ENCODE results near the gene RPS6KA2. TPM values are rescaled to one million over a fixed set of nuclear protein-coding genes. Genes with fewer than 3 reads are reported as not detected.

Gene RPS6KA2
- total RNA-seq, 3 donors from 2014 or later = 23.7 to 124 (median 56.4) TPM

GRCh38 chr6:166454692-166455515, 172.1 kb downstream of the RPS6KA2 start:
- intact Hi-C loops (cut with DNase I; ENCODE audit: low total_unique reads) = no loop called here
- no peak for DNase-seq (ENCODE audit: low spot score in 2 of 2)
- Histone ChIP-seq H3K27me3 (no peaks in the 10 kb centered on the region), H3K36me3 (no peaks in the 10 kb centered on the region), H3K4me1 (no peaks in the 10 kb centered on the region), H3K4me3 (no peak overlapping the region), H3K9me3 (peaks cover 0 to 8% of the 10 kb centered on the region in 2 donors), H3K27ac (no peak overlapping the region)
- TF ChIP-seq, protein P1, sequence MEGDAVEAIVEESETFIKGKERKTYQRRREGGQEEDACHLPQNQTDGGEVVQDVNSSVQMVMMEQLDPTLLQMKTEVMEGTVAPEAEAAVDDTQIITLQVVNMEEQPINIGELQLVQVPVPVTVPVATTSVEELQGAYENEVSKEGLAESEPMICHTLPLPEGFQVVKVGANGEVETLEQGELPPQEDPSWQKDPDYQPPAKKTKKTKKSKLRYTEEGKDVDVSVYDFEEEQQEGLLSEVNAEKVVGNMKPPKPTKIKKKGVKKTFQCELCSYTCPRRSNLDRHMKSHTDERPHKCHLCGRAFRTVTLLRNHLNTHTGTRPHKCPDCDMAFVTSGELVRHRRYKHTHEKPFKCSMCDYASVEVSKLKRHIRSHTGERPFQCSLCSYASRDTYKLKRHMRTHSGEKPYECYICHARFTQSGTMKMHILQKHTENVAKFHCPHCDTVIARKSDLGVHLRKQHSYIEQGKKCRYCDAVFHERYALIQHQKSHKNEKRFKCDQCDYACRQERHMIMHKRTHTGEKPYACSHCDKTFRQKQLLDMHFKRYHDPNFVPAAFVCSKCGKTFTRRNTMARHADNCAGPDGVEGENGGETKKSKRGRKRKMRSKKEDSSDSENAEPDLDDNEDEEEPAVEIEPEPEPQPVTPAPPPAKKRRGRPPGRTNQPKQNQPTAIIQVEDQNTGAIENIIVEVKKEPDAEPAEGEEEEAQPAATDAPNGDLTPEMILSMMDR (IDR thresholded peaks at IDR 0.05) = no peak
- TF ChIP-seq POLR2AphosphoS5 (IDR thresholded peaks at IDR 0.05) (no peak), POLR2A (IDR thresholded peaks at IDR 0.05) (no peak)

- TF ChIP-seq, protein P1 (IDR thresholded peaks at IDR 0.05) = no peak
- TF ChIP-seq POLR2AphosphoS5 (IDR thresholded peaks at IDR 0.05) (no peak), POLR2A (IDR thresholded peaks at IDR 0.05) (no peak)
- H3K36me3 ChIP-seq = no peaks in the 10 kb centered on the region
Measured at GRCh38 chr6:166453651-166454050, 173.4 kb downstream of the RPS6KA2 start.

GRCh38 chr6:166450167-166450873, 176.7 kb downstream of the RPS6KA2 start:
- Histone ChIP-seq H3K9me3 (no peaks in the 10 kb centered on the region), H3K27me3 (no peaks in the 10 kb centered on the region), H3K36me3 (no peaks in the 10 kb centered on the region), H3K4me3 (no peak overlapping the region), H3K27ac (no peak overlapping the region), H3K4me1 (no peaks in the 10 kb centered on the region)
- no peak for TF ChIP-seq POLR2AphosphoS5 (IDR thresholded peaks at IDR 0.05)
- TF ChIP-seq, protein P1 (IDR thresholded peaks at IDR 0.05) = no peak
- intact Hi-C loops (cut with DNase I; ENCODE audit: low total_unique reads) = no loop called here
- DNase-seq (ENCODE audit: low spot score in 2 of 2) = no peak

More at GRCh38 chr6:166453651-166454050, 173.4 kb downstream of the RPS6KA2 start:
- Histone ChIP-seq H3K4me1 (no peaks in the 10 kb centered on the region), H3K4me3 (no peak overlapping the region), H3K27me3 (no peaks in the 10 kb centered on the region), H3K9me3 (peaks cover 0 to 8% of the 10 kb centered on the region in 2 donors), H3K27ac (no peak overlapping the region)
- DNase-seq (ENCODE audit: low spot score in 2 of 2) = no peak
- intact Hi-C loops (cut with DNase I; ENCODE audit: low total_unique reads) = no loop called here

DNA sequence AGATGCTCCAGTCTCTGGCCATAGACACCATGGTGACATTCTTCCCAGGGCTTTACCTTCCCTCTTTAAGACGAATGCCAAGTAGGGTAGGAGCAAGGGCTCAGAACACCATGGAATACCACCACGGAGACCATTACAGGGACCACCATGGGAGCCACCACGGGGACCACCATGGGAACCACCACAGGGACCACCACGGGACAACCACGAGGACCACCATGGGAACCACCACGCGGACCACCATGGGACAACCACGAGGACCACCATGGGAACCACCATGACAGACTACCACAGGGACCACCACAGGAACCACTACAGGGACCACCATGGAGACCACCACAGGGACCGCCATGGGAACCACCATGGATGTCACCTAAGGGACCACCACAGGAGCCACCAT, 177.4 kb downstream of the RPS6KA2 start:
- DNase-seq (ENCODE audit: low spot score in 2 of 2) = no peak
- intact Hi-C loops (cut with DNase I; ENCODE audit: low total_unique reads) = no loop called here
- Histone ChIP-seq H3K36me3 (no peaks in the 10 kb centered on the region), H3K27ac (no peak overlapping the region), H3K4me1 (no peaks in the 10 kb centered on the region), H3K27me3 (no peaks in the 10 kb centered on the region), H3K4me3 (no peak overlapping the region), H3K9me3 (no peaks in the 10 kb centered on the region)
- TF ChIP-seq, protein P1 (IDR thresholded peaks at IDR 0.05) = no peak
- TF ChIP-seq POLR2AphosphoS5 (IDR thresholded peaks at IDR 0.05) = no peak
- TF ChIP-seq POLR2A (IDR thresholded peaks at IDR 0.05) = no peak

- no peaks in the 10 kb centered on the region for H3K9me3 ChIP-seq
- no peaks in the 10 kb centered on the region for H3K36me3 ChIP-seq
- H3K27me3 ChIP-seq = no peaks in the 10 kb centered on the region
- H3K4me3 ChIP-seq = no peak overlapping the region
- TF ChIP-seq POLR2A (IDR thresholded peaks at IDR 0.05) (no peak), POLR2AphosphoS5 (IDR thresholded peaks at IDR 0.05) (no peak)
- TF ChIP-seq, protein P1 (IDR thresholded peaks at IDR 0.05) = no peak
- no peak for DNase-seq (ENCODE audit: low spot score in 2 of 2)
- no peak overlapping the region for H3K27ac ChIP-seq
- H3K4me1 ChIP-seq = no peaks in the 10 kb centered on the region
- intact Hi-C loops (cut with DNase I; ENCODE audit: low total_unique reads) = no loop called here
Measured at GRCh38 chr6:166449036-166449435, 178.0 kb downstream of the RPS6KA2 start.

Measured in breast epithelium (tissue), 4 donors.